NCI-H526 treated with DMSO at 0.1 percent for 48 hours (cell line): Measurements from ENCODE around the gene CCDC69.
"Not testable (repeated sequence)": the region's sequence is repeated elsewhere in the genome, so short reads cannot be mapped to it uniquely, and the experiment has no call there.

ENCODE experiments used
- DNase-seq: peaks from one replicate; lab custom pipeline; 2025; lab: John Stamatoyannopoulos, UW

CCDC69 gene

DNA sequence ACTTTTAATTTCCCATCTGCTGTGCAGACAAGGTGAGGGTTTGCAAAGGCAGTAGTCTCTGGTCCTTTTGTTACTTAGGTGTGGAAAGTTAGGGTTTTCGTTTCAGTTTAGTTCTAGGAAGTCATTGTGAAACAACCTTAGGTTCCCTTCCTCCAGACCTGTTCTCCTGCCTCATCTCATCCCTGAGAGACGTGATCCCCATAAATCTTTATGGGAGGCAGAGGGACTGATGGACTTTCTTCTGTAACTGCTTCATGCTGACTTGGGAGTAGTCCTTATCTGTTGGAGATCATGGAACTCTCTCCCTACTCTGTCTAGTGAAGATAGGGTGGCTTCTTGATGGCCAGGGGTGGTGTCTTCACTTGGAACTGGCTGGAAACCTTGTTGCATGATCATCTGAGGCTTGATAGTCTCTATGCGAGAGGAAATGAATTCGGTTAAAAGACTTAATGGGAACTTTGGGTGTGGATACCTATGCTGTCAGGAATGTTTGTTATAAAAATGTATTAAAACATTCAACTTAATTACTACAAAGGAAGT, 21.9 kb upstream of the CCDC69 start:
- no peak for DNase-seq

DNA sequence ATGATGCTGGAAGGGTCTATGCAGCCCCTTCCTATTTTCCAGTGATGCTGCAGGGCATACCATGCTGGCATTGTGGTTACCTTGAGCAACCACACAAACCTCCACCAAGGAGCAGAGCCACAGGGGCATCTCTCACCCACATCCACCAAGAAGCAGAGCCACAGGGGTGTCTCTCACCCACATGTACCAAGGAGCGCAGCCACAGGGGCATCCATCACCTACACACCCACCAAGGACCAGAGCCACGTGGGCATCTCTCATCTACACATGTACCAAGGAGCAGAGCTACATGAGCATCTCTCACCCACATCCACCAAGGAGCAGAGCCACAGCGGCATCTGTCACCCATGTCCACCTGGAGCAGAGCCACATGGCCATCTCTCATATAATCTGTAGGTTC, 20.3 kb upstream of the CCDC69 start:
- DNase-seq = no peak

- DNase-seq = no peak
Measured at GRCh38 chr5:151243564-151243963, 19.7 kb upstream of the CCDC69 start.

DNA sequence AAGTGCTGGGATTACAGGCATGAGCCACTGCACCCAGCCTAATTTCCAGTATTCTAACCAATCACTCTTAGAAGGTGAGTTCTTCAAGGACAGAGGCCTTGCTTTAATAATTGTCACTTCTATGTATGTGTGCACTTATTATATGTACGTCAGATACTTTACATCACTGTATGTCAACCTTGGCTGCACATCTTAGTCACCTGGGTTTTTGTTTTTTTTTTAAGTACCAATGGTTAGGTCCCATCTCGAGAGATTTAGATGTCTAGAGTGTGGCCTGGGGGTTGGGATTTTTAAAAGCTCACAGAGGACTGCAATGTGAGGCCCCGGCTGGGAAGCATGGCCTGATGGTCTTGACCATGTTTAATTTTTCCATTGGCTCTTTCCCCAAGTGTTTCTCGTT, 19.2 kb upstream of the CCDC69 start:
- DNase-seq = no peak

- peak; percentile 63 for DNase-seq
Measured at GRCh38 chr5:151240924-151241635, 17.2 kb upstream of the CCDC69 start.

- not testable (repeated sequence) for DNase-seq
Measured at GRCh38 chr5:151240268-151240835, 16.5 kb upstream of the CCDC69 start.

GRCh38 chr5:151239237-151239861, 15.5 kb upstream of the CCDC69 start:
- DNase-seq = peak; percentile 11

- no peak for DNase-seq
Measured at GRCh38 chr5:151238303-151238741, 14.4 kb upstream of the CCDC69 start.

DNA sequence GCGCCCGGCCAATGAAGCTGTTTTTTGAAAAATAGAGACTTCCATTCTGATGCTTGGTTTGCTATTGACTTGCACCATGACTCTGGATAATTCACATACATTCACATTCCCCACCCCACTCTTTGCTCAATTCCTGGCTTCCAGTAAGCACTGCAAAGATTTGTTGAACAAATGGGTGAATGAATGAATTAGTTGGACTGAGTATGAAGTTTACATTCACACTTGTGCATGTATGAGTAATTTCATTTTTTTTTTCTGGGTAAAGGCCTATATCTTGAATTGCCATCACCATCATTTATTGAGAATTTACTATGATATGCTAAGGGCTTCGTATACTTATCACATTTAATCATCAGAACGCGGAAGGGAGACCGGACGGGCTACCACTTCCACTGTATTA, 13.8 kb upstream of the CCDC69 start:
- DNase-seq = no peak

- DNase-seq = no peak
Measured at GRCh38 chr5:151236888-151237287, 13.0 kb upstream of the CCDC69 start.

GRCh38 chr5:151235239-151235571, 11.3 kb upstream of the CCDC69 start:
- not testable (repeated sequence) for DNase-seq

- no peak for DNase-seq
Measured at GRCh38 chr5:151234476-151235238, 10.8 kb upstream of the CCDC69 start.

DNA sequence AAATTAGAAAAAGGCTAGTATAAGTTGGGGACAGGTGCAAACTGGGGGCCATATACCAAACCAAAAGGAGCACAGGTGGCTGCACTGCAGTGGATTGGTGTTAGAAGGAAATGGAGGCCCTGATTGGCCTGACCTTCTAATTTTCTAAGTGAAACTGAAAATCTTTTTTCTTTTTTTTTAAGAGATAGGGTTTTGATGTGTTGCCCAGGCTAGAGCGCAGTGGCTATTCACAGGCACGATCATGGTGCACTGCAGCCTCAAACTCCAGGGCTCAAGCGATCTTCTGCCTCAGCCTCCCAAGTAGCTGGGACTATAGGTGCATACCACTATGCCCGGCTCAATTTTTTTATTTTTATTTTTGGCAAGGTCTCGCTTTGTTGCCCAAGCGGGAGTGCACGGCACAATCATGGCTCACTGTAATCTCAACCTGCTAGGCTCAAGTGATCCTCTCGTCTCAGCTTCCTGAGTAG, 9.8 kb upstream of the CCDC69 start:
- no peak for DNase-seq

GRCh38 chr5:151231359-151231758, 7.5 kb upstream of the CCDC69 start:
- DNase-seq = no peak

GRCh38 chr5:151230048-151230680, 6.3 kb upstream of the CCDC69 start:
- no peak for DNase-seq

- DNase-seq = no peak
Measured at GRCh38 chr5:151228986-151229385, 5.1 kb upstream of the CCDC69 start.

DNA sequence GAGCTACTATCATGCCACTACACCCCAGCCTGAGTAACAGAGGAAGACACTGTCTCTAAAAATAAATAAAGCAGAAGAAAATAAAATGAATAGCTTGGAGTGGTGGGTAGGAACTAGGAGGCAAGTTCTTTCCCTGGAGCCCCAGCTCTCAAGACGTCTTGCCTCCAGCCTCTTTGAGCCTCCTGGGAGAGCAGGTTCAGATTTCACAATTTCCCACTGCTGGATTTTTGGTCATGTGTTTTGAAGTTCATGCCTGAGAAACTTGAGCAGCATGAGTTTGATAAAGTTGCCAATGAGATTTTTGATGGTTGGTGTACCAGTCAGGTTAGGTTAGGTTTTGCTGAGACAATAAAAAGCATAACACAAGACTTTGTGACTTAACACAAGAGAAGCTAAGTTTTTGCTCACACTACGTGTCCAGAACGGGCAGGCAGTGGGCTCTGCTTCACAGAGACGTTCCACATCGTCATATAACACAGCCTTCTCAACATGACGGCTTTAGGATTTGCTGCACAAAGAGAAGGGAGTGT, 4.1 kb upstream of the CCDC69 start:
- DNase-seq = no peak

DNA sequence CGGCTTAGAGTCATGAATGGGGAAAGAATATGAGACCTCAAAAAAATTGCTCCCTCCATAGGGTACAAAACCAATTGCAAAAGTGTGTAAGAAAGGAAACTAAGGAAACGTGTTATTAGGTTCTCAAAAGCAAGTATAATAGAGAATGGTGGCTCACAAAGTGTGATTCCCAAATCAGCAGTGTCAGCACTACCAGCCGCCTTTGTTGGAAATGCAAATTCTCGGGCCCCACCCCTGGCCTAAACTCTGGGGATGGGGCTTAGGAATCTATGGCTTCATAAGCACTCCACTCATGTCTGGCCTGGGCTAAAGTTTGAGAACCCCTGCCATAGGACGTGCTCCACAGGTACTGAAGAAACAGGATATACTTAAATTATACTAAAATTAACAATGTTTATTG, 1.6 kb upstream of the CCDC69 start:
- no peak for DNase-seq

DNA sequence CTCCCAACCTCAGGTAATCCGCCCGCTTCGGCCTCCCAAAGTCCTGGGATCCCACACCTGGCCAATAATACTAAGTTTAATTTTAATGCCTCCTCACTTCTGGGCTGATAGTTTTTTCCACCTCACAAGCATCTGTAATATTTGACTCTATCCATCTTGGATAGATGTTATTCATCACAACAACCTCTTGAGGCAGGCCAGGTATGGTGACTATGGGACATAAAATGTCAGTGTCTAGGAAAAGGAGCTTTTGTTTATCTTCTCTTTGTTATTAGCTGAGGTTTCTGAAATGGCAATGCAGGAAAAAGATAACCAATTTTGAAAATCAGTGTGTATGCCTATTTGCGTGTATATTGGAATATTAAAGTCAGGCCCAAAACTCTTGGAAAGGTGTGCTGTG, 1.2 kb upstream of the CCDC69 start:
- no peak for DNase-seq

- DNase-seq = no peak
Measured at GRCh38 chr5:151224372-151224771, 480 bp upstream of the CCDC69 start.

- no peak for DNase-seq
Measured at GRCh38 chr5:151222790-151223446, 974 bp downstream of the CCDC69 start.
